ENCODE results near the gene TECTA.

- TF ChIP-seq CTCF (IDR thresholded peaks at IDR 0.05) (no peak), POLR2A (IDR thresholded peaks at IDR 0.05) (no peak)
These were observed 109.5 kb downstream of the TECTA start for GRCh38 chr11:121210445-121211080.

Measured in heart left ventricle (tissue), 13 donors.